Heart right ventricle (tissue), 16 donors: ENCODE data around the gene NDRG3. TPM values are rescaled to one million over a fixed set of nuclear protein-coding genes. Genes with fewer than 3 reads are reported as not detected.
A peak's percentile ranks its signal among the peaks of the same experiment; 100 is the strongest.
"Not testable (repeated sequence)": the region's sequence is repeated elsewhere in the genome, so short reads cannot be mapped to it uniquely, and the experiment has no call there.

Experiments
- ATAC-seq, 8 donors: fragments of 200-7000 bp; cut with Tn5 transposase; one replicate each; pipeline ENCODE4 v1.9.1; 2020; ENCODE audit warnings: mild to moderate bottlenecking in 8 of 8, moderate library complexity in 8 of 8, moderate number of reproducible peaks in 1 of 8
- DNase-seq, 2 donors: peaks; one replicate each; pipeline ENCODE4 v3.0.0-alpha.2; 2020
- H3K27ac ChIP-seq, 10 donors: fragments of 200-600 bp; sonication (generic) in 2 of 10; one replicate each; pipeline versions ENCODE4 v1.5.0 to v1.8.0; 2020 to 2022; ENCODE audit warnings: mild to moderate bottlenecking in 3 of 10
- H3K27me3 ChIP-seq, 7 donors: fragments of 200-600 bp; one replicate each; pipeline ENCODE4 v1.8.0; 2021 to 2022; ENCODE audit warnings: mild to moderate bottlenecking in 2 of 7
- H3K36me3 ChIP-seq, 9 donors: fragments of 200-600 bp; sonication (generic) in 1 of 9; one replicate each; pipeline versions ENCODE4 v1.5.0 to v1.8.0; 2020 to 2022; ENCODE audit warnings: mild to moderate bottlenecking in 2 of 9
- H3K4me1 ChIP-seq, 9 donors: fragments of 200-600 bp; sonication (generic) in 1 of 9; one replicate each; pipeline versions ENCODE4 v1.5.0 to v1.8.0; 2020 to 2022; ENCODE audit warnings: mild to moderate bottlenecking in 4 of 9
- H3K4me3 ChIP-seq, 10 donors: fragments of 200-600 bp; sonication (generic) in 2 of 10; one replicate each; pipeline versions ENCODE4 v1.5.0 to v1.8.0; 2020 to 2022; ENCODE audit warnings: mild to moderate bottlenecking in 7 of 10, moderate library complexity in 2 of 10
- H3K9me3 ChIP-seq, 11 donors: fragments of 200-600 bp in 10 of 11; sonication (generic) in 2 of 11; one replicate each; pipeline versions ENCODE4 v1.5.0 to v1.8.0; 2013 to 2022; ENCODE audit warnings: mild to moderate bottlenecking in 2 of 11, control low read depth in 1 of 11, moderate library complexity in 1 of 11
- WGBS, 2 donors: extraction: QIAGEN DNeasy Blood & Tissue Kit; methylation state at CpG; one replicate each; pipeline ENCODE4 v1.1.7; 2013; ENCODE audit warnings: inconsistent platforms in 1 of 2; 5-methylcytosine and 5-hydroxymethylcytosine counted together
- intact Hi-C, 10 donors: fragments of 100-400 bp; cut with DNase I; formaldehyde crosslinking; loops; one replicate each; pipeline versions ENCODE4 v1.11.1 to v1.14.2; 2022
- polyA plus RNA-seq, 2 donors: library from polyadenylated mRNA; stranded (reverse); fragments of 200-250 nt; gene quantifications; one replicate each; pipeline ENCODE4 v1.2.3, GENCODE V29; 2013
- total RNA-seq, 10 donors: library from RNA; stranded (reverse); fragmentation: NEBNext Ultra II Directional in 3 of 10; extraction: Animal tissue kit (Norgen Biotek cat#: 25700) in 3 of 10; gene quantifications; one replicate each; pipeline versions ENCODE4 v1.2.1 to v1.2.4, GENCODE V29; 2021 to 2023
- TF ChIP-seq, protein P1 (sequence below), 9 donors: fragments of 200-600 bp; sonication (generic) in 2 of 9; IDR thresholded peaks; one replicate each; pipeline versions ENCODE4 v1.5.0 to v1.8.0; 2021 to 2022; ENCODE audit warnings: antibody characterized with exemption in 9 of 9, mild to moderate bottlenecking in 5 of 9, moderate library complexity in 1 of 9
- donor health status: Arrhythmogenic right ventricular cardiomyopathy.
- donor health status: ischemic (EF 13 %, LVEDD 7.1; RV severe dilation, severe dysfunction).
- donor health status: healthy with polysubstance abuse.
- donor health status: DM: no; HTN: yes; CAD: no.
- donor health status: DM: no; HTN: no; CAD: no.
- donor health status: ischemic (EF 25% LVEDD 6.9; RV normal size, moderate dysfunction).
- donor health status: ischemic (EF 25% LVEDD 5.7; RV mildly dilated, moderate dysfunction).
- donor health status: healthy.
- donor health status: DM: yes; HTN: yes; CAD: no.
- donor health status: Ischemic cardiomyopathy.
- donor health status: ischemic (EF 35%, LVEDD 5.7; RV mildly dilated, moderate dysfunction).
- donor health status: nonischemic (EF 11% LVEDD 7.7; RV severe dilation, severe dysfunction).
- donor health status: DM: yes; HTN: yes; CAD: no.
- donor health status: PGD.
- donor health status: ischemic (EF 29% LVEDD 5.4; RV normal size, mild dysfunction).
- donor health status: nonischemic (EF 23%, LVEDD 6.1; RV moderate dilation, normal function).

Gene NDRG3
- total and polyA plus RNA-seq, 12 donors: 19.3 to 37.0 (median 29.9) TPM

- DNase-seq (no peak), ATAC-seq (no peak)
- 87 to 95% methylated on average over 6 of the region's 6 CpGs for WGBS, 2 donors
- Histone ChIP-seq H3K27me3 (no peaks in the 10 kb centered on the region), H3K27ac (no peak overlapping the region), H3K9me3 (no peaks in the 10 kb centered on the region), H3K4me1 (peaks cover 0 to 11% (median 0%) of the 10 kb centered on the region in 9 donors), H3K36me3 (peaks cover 0 to 94% (median 41%) of the 10 kb centered on the region in 9 donors), H3K4me3 (no peak overlapping the region)
- intact Hi-C loops: no loop called here
- TF ChIP-seq, protein P1, sequence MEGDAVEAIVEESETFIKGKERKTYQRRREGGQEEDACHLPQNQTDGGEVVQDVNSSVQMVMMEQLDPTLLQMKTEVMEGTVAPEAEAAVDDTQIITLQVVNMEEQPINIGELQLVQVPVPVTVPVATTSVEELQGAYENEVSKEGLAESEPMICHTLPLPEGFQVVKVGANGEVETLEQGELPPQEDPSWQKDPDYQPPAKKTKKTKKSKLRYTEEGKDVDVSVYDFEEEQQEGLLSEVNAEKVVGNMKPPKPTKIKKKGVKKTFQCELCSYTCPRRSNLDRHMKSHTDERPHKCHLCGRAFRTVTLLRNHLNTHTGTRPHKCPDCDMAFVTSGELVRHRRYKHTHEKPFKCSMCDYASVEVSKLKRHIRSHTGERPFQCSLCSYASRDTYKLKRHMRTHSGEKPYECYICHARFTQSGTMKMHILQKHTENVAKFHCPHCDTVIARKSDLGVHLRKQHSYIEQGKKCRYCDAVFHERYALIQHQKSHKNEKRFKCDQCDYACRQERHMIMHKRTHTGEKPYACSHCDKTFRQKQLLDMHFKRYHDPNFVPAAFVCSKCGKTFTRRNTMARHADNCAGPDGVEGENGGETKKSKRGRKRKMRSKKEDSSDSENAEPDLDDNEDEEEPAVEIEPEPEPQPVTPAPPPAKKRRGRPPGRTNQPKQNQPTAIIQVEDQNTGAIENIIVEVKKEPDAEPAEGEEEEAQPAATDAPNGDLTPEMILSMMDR (IDR thresholded peaks at IDR 0.05): no peak
These were observed 61.1 kb downstream of the NDRG3 start for GRCh38 chr20:36684747-36685146.

DNA sequence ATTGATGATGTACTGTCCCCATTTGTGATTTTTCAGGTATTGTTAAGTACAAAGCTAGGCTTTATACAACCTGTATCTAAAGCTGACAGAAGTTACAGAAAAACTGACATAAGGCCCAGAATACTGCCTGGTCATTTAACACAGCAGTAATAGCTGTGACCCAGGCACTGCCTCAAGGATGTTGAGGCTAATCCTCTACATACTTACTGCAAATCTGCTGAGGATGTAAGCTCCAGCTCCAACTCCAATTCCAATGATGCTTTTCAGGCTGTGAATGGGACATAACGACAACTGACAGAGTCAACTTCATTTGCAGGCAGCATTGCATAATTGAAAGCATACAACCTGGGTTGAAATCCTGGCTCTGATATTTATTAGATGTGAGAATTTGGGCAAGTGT is 63.6 kb downstream of the NDRG3 start:
- no peak for DNase-seq
- H3K27ac ChIP-seq: no peak overlapping the region
- no peaks in the 10 kb centered on the region for H3K9me3 ChIP-seq
- peaks cover 0 to 100% (median 53%) of the 10 kb centered on the region in 9 donors for H3K36me3 ChIP-seq
- intact Hi-C loops: no loop called here
- TF ChIP-seq, protein P1 (IDR thresholded peaks at IDR 0.05): no peak
- H3K4me3 ChIP-seq: no peak overlapping the region
- WGBS, 2 donors: 88 to 94% methylated on average over 1 of the region's 1 CpG
- H3K4me1 ChIP-seq: peaks cover 0 to 11% (median 0%) of the 10 kb centered on the region in 9 donors
- H3K27me3 ChIP-seq: no peaks in the 10 kb centered on the region
- ATAC-seq: no peak

- peaks cover 0 to 96% (median 38%) of the 10 kb centered on the region in 9 donors for H3K36me3 ChIP-seq
- no peak for ATAC-seq
These were observed 68.5 kb downstream of the NDRG3 start for GRCh38 chr20:36677422-36677771.

GRCh38 chr20:36676701-36677421 is 69.0 kb downstream of the NDRG3 start:
- intact Hi-C loops: no loop called here
- Histone ChIP-seq H3K4me1 (no peaks in the 10 kb centered on the region), H3K9me3 (no peaks in the 10 kb centered on the region), H3K36me3 (peaks cover 0 to 96% (median 38%) of the 10 kb centered on the region in 9 donors), H3K27me3 (no peaks in the 10 kb centered on the region), H3K27ac (no peak overlapping the region), H3K4me3 (no peak overlapping the region)
- DNase-seq (no peak), ATAC-seq (peak in 1 of 8 donors; percentile 50)
- TF ChIP-seq, protein P1 (IDR thresholded peaks at IDR 0.05): no peak
- WGBS, 2 donors: 91 to 93% methylated on average over 27 of the region's 27 CpGs

More at GRCh38 chr20:36677422-36677771, 68.5 kb downstream of the NDRG3 start:
- no peaks in the 10 kb centered on the region for H3K4me1 ChIP-seq
- no peak overlapping the region for H3K27ac ChIP-seq
- H3K9me3 ChIP-seq: no peaks in the 10 kb centered on the region
- TF ChIP-seq, protein P1 (IDR thresholded peaks at IDR 0.05): no peak
- 95 to 97% methylated on average over 8 of the region's 8 CpGs for WGBS, 2 donors
- no peak overlapping the region for H3K4me3 ChIP-seq
- no peaks in the 10 kb centered on the region for H3K27me3 ChIP-seq
- intact Hi-C loops: no loop called here
- DNase-seq: no peak

DNA sequence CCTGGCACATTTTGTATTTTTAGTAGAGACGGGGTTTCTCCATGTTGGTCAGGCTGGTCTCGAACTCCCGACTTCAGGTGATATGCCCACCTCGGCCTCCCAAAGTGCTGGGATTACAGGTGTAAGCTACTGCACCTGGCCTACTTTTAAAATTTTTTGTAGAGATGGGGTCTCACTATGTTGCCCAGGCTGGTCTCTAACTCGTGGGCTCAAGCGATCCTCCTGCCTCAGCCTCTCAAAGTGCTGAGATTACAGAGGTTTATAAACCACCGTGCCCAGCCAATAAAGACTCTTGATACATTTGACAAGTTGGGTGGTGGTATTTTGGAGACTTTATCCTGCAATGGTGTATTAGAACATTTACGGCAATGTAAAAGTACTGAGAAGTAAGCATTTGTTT is 70.3 kb downstream of the NDRG3 start:
- DNase-seq, H3K9me3 ChIP-seq, H3K27me3 ChIP-seq, H3K4me3 ChIP-seq, intact Hi-C loops, H3K27ac ChIP-seq, ATAC-seq, H3K4me1 ChIP-seq: not testable (repeated sequence)
- peaks cover 0 to 96% (median 32%) of the 10 kb centered on the region in 9 donors for H3K36me3 ChIP-seq
- WGBS, 2 donors: 96 to 99% methylated on average over 8 of the region's 8 CpGs
